ENCODE results near the gene CSH2.
"Not testable (repeated sequence)": the region's sequence is repeated elsewhere in the genome, so short reads cannot be mapped to it uniquely, and the experiment has no call there.

The CSH2 gene

GRCh38 chr17:63896524-63897354 lies 23.3 kb upstream of the CSH2 start, which contains the start of gene CSH1:
Gene CSH1, minus strand, starts transcription at chr17:63896574. Its CDS starts 63 bp downstream, at chr17:63896511.
- not testable (repeated sequence) for DNase-seq (ENCODE audit: low read depth in 1 of 2, low spot score in 1 of 2)

- DNase-seq (ENCODE audit: low read depth in 1 of 2, low spot score in 1 of 2): not testable (repeated sequence)
Observed at GRCh38 chr17:63894821-63895220, 21.3 kb upstream of the CSH2 start.

- DNase-seq (ENCODE audit: low read depth in 1 of 2, low spot score in 1 of 2): not testable (repeated sequence)
Observed at GRCh38 chr17:63894021-63894420, 20.5 kb upstream of the CSH2 start.

- DNase-seq (ENCODE audit: low read depth in 1 of 2, low spot score in 1 of 2): not testable (repeated sequence)
Observed at GRCh38 chr17:63892316-63893037, 19.0 kb upstream of the CSH2 start.

- DNase-seq (ENCODE audit: low read depth in 1 of 2, low spot score in 1 of 2): peak in 1 of 2 donors; percentile 18
Observed at GRCh38 chr17:63889026-63889848, 15.8 kb upstream of the CSH2 start.

- DNase-seq (ENCODE audit: low read depth in 1 of 2, low spot score in 1 of 2): not testable (repeated sequence)
Observed at GRCh38 chr17:63885119-63885518, 11.6 kb upstream of the CSH2 start.

- not testable (repeated sequence) for DNase-seq (ENCODE audit: low read depth in 1 of 2, low spot score in 1 of 2)
Observed at GRCh38 chr17:63882626-63883126, 9.2 kb upstream of the CSH2 start.

- peak; percentile 42 to 59 for DNase-seq (ENCODE audit: low read depth in 1 of 2, low spot score in 1 of 2)
Observed at GRCh38 chr17:63881935-63882601, 8.6 kb upstream of the CSH2 start, which contains the start of gene GH2. Gene GH2, minus strand, starts transcription at chr17:63881944. Its CDS starts 143 bp downstream, at chr17:63881801.

- not testable (repeated sequence) for DNase-seq (ENCODE audit: low read depth in 1 of 2, low spot score in 1 of 2)
Observed at GRCh38 chr17:63881337-63881736, 7.9 kb upstream of the CSH2 start.

GRCh38 chr17:63880706-63881105 lies 7.2 kb upstream of the CSH2 start:
- no peak for DNase-seq (ENCODE audit: low read depth in 1 of 2, low spot score in 1 of 2)

GRCh38 chr17:63878413-63878812 lies 4.9 kb upstream of the CSH2 start:
- not testable (repeated sequence) for DNase-seq (ENCODE audit: low read depth in 1 of 2, low spot score in 1 of 2)

GRCh38 chr17:63874693-63875092 lies 1.2 kb upstream of the CSH2 start:
- not testable (repeated sequence) for DNase-seq (ENCODE audit: low read depth in 1 of 2, low spot score in 1 of 2)

GRCh38 chr17:63874061-63874626 lies 667 bp upstream of the CSH2 start:
- DNase-seq (ENCODE audit: low read depth in 1 of 2, low spot score in 1 of 2): not testable (repeated sequence)

GRCh38 chr17:63871646-63872365 lies 1.7 kb downstream of the CSH2 start:
- DNase-seq (ENCODE audit: low read depth in 1 of 2, low spot score in 1 of 2): not testable (repeated sequence)

- DNase-seq (ENCODE audit: low read depth in 1 of 2, low spot score in 1 of 2): not testable (repeated sequence)
Observed at GRCh38 chr17:63870292-63870665, 3.2 kb downstream of the CSH2 start.

- not testable (repeated sequence) for DNase-seq (ENCODE audit: low read depth in 1 of 2, low spot score in 1 of 2)
Observed at GRCh38 chr17:63869491-63870291, 3.8 kb downstream of the CSH2 start.

GRCh38 chr17:63866625-63867024 lies 6.9 kb downstream of the CSH2 start:
- DNase-seq (ENCODE audit: low read depth in 1 of 2, low spot score in 1 of 2): not testable (repeated sequence)

GRCh38 chr17:63859257-63859656 lies 14.2 kb downstream of the CSH2 start:
- no peak for DNase-seq (ENCODE audit: low read depth in 1 of 2, low spot score in 1 of 2)

All from activated CD4-positive, alpha-beta T cell treated with anti-CD3 and anti-CD28 coated beads, Interleukin-2, amount 50 U/mL, for 24 hours (primary cell).